Activated CD4-positive, CD25-positive, alpha-beta regulatory T cell treated with anti-CD3 and anti-CD28 coated beads, Interleukin-2, amount 50 U/mL, for 16 hours (primary cell): ENCODE measurements around the gene ZNF57.
"Not testable (repeated sequence)": the region's sequence is repeated elsewhere in the genome, so short reads cannot be mapped to it uniquely, and the experiment has no call there.

Experiments
- DNase-seq: peaks from one replicate; pipeline ENCODE4 v3.0.0-alpha.2; 2020; ENCODE audit warnings: low read depth, low spot score

The ZNF57 gene

DNA sequence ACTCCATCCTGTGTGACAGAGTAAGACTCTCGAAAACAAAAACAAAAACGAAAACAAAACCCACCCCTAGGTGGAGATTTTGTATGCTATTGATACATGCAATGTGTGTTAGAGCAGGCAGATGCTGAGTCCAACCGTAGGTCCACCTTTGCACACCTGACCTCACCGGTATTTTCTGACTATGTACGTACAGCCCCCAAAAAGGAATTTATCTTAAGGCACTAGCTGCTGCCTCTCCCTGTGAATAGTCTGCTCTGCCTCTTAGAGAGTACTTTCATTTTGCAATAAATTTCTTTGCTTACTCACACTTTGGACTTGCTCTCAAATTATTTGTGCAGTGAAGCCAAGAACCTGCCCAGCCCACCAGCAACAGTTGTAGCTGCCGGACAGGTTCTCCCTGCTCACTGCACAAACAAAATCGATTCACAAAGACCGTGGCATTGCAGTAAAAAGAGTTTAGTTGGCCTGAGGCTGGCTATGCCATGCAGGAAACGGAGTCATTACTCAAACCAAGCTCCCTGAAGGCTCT is 52.3 kb downstream of the ZNF57 start:
- no peak for DNase-seq

DNA sequence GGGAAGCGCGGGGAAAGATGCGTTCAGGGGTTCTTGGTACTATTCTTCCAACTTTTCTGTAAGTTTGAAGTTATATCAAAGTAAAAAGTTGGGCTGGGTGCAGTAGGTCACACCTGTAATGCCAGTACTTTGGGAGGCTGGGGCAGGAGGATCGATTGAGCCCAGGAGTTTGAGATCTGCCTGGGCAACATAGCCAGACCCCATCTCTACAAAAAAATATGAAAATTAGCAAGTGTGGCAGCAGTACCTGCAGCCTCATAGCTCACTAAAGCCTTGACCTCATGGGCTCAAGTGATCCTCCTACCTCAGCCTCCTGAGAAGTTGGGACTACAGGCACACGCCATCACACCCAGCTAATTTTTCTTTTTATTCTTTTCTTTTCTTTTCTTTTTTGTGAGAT is 56.4 kb downstream of the ZNF57 start:
- no peak for DNase-seq

DNA sequence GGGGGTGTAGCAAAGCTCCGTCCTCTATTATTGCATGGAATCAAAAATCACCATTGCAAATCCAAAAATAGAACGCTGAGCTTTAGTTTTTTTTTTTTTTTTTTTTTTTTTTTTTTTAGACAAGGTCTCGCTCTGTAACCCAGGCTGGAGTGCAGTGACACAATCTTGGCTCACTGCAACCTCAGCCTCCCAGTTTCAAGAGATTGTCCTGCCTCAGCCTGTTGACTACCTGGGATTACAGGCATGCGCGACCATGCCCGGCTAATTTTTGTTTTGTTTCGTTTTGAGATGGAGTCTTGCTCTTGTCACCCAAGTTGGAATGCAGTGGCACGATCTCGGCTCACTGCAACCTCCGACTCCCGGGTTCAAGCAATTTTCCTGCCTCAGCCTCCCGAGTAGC is 59.4 kb downstream of the ZNF57 start:
- no peak for DNase-seq

DNA sequence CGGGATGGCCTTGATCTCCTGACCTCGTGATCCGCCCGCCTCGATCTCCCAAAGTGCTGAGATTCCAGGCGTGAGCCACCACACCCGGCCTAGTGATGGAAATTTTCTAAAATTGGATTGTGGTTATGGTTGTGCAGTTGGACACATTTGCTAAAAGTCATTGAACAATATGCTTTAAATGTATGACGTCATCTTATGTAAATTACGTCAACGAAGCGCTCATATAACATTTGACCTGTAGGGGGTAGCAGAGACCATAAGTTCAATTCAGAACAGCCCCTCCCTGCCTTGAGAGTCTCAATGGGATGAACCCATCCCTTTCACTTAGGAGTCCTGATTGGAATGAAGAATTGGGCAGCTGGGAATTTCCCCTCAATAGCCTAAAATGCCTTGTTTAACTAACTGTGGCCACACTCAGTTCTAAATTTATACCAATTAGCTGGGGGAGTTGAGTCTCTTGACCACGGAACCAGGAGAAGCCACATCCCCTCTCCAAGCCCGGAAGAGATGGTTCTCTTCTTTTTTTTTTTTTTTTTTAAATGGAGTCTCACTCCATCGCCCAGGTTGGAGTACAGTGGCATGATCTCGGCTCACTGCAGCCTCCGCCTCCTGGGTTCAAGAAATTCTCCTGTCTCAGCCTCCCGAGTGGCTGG is 61.4 kb downstream of the ZNF57 start:
- peak; percentile 29 for DNase-seq

DNA sequence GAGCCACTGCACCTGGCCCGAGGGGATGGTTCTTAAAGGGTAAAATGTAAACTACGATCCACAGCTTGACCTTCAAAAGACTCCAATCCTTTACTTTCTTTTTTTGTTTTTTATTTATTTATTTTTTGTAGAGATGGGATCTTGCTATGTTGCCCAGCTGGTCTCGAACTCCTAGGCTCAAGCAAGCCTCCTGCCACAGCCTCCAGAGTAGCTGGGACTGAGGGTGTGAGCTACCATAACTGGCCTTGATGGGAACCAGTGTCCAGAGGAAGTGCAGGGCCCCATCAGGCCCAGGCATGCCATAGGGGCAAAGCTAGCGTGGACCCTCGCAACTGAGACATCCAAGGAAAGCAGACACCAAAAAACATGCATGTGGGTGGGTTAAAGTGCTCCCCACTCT is 62.4 kb downstream of the ZNF57 start:
- DNase-seq, result no peak

DNA sequence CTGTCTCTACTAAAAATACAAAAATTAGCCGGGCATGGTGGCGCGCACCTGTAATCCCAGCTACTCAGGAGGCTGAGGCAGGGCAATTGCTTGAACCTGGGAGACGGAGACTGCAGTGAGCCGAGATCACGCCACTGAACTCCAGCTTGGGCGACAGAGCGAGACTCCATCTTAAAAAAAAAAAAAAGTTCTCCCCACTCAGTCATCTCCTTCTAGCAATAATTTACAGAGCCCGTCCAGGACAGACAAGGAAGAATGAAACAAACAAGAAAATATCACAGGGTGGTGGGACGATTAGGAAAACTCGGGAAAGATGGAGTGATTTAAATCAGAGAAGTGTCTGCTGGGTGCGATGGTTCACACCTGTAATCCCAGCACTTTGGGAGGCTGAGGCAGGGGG is 62.9 kb downstream of the ZNF57 start:
- DNase-seq, result not testable (repeated sequence)

DNA sequence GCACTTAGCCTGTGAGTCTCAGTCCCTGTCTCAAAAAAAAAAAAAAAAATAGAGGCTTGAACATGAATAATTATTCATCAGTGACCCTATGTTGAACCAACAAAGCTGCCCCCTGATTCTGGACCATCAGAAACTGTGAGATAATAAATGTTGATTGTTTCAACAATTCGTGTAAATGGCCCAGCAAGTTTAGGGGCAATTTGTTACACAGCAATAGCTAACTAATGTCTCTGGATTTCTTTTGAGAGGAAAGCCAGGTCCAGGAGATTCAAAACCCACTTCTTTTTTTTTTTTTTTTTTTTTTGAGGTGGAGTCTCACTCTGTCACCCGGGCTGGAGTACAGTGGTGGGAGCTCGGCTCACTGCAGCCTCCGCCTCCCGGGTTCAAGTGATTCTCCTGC is 64.1 kb downstream of the ZNF57 start:
- no peak for DNase-seq

DNA sequence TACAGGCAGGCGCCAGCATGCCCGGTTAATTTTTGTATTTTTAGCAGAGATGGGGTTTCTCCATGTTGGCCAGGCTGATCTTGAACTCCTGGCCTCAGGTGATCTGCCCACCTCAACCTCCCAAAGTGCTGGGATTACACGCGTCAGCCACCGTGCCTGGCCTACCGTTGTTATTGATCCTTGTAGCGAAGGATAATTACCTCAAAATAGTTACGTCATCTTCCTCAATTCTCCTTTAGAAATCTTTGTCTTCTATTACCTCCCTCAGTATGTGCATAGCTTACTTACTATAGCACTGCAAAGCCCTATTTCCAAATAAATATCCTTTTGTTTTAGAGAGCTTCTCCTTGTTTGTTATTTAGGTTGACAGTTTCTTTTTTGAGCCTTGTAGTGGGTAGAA is 67.2 kb downstream of the ZNF57 start:
- no peak for DNase-seq
